Calu3 (cell line): ENCODE measurements around the gene PRKAR1A. TPM values are rescaled to one million over a fixed set of nuclear protein-coding genes. Genes with fewer than 3 reads are reported as not detected.

ENCODE experiments used
- BruUV-seq: library from RNA; stranded (reverse); fragments of 400-500 nt; replicated peaks from 2 replicates; lab custom pipeline; 2021; lab: Mats Ljungman, UMichigan
- CTCF ChIA-PET: fragments of 300-600 bp; sonication (Branson Sonifier 250); formaldehyde crosslinking; loops from one replicate; lab custom pipeline; 2022; ENCODE audit warnings: antibody characterized with exemption; lab: Charles Lee
- DNase-seq: peaks from one replicate; pipeline ENCODE4 v3.0.0; 2022
- H3K27ac Mint-ChIP-seq: one replicate; pipeline ENCODE4 v1.8.0; 2022; ENCODE audit warnings: mixed read lengths; ENCODE audit not compliant: unreplicated experiment
- H3K27me3 Mint-ChIP-seq: one replicate; pipeline ENCODE4 v1.8.0; 2022; ENCODE audit warnings: mixed read lengths; ENCODE audit not compliant: unreplicated experiment
- H3K36me3 Mint-ChIP-seq: one replicate; pipeline ENCODE4 v1.8.0; 2022; ENCODE audit warnings: mild to moderate bottlenecking, moderate library complexity, mixed read lengths; ENCODE audit not compliant: insufficient read depth, unreplicated experiment
- H3K4me1 Mint-ChIP-seq: one replicate; pipeline ENCODE4 v1.8.0; 2022; ENCODE audit warnings: mild to moderate bottlenecking, low read depth, mixed read lengths; ENCODE audit not compliant: unreplicated experiment
- H3K4me3 Mint-ChIP-seq: one replicate; pipeline ENCODE4 v1.8.0; 2022; ENCODE audit warnings: mild to moderate bottlenecking, low read depth, moderate library complexity, mixed read lengths; ENCODE audit not compliant: unreplicated experiment
- H3K9me3 Mint-ChIP-seq: one replicate; pipeline ENCODE4 v1.8.0; 2022; ENCODE audit warnings: low read depth, mixed read lengths; ENCODE audit not compliant: unreplicated experiment
- CTCF ChIP-seq: fragments of 200-600 bp; IDR thresholded peaks from one replicate; pipeline ENCODE4 v1.8.0; 2022; ENCODE audit warnings: antibody characterized with exemption; ENCODE audit not compliant: unreplicated experiment
- intact Hi-C: fragments of 100-400 bp; cut with micrococcal nuclease; formaldehyde crosslinking; loops from one replicate; pipeline ENCODE4 v1.10.0; 2022; ENCODE audit not compliant: unreplicated experiment
- total RNA-seq: library from RNA; stranded (reverse); gene quantifications from 2 replicates; pipeline ENCODE4 v1.2.3, GENCODE V29; 2022

PRKAR1A gene
- total RNA-seq, 1 experiment from 2014 or later: 239 TPM

GRCh38 chr17:68542698-68543463 lies 30.7 kb downstream of the PRKAR1A start:
- H3K9me3 Mint-ChIP-seq: no peaks in the 10 kb centered on the region
- no TSS peak for BruUV-seq
- CTCF ChIA-PET: no interaction called here
- no peak for DNase-seq
- no peak for TF ChIP-seq CTCF
- peak overlapping the region; percentile 3 for H3K27ac Mint-ChIP-seq
- H3K36me3 Mint-ChIP-seq: peaks cover 22% of the 10 kb centered on the region
- H3K4me1 Mint-ChIP-seq: no peaks in the 10 kb centered on the region
- intact Hi-C loops: no loop called here
- no peak overlapping the region for H3K4me3 Mint-ChIP-seq
- H3K27me3 Mint-ChIP-seq: no peaks in the 10 kb centered on the region

- intact Hi-C loops: no loop called here
- no TSS peak for BruUV-seq
- Mint-ChIP-seq H3K36me3 (peaks cover 18% of the 10 kb centered on the region), H3K27ac (no peak overlapping the region), H3K4me1 (no peaks in the 10 kb centered on the region), H3K4me3 (no peak overlapping the region), H3K9me3 (no peaks in the 10 kb centered on the region), H3K27me3 (no peaks in the 10 kb centered on the region)
- no peak for TF ChIP-seq CTCF
- CTCF ChIA-PET: no interaction called here
- DNase-seq: no peak
Measured at GRCh38 chr17:68544111-68544915, 32.1 kb downstream of the PRKAR1A start.

- CTCF ChIA-PET: no interaction called here
- Mint-ChIP-seq H3K4me3 (no peak overlapping the region), H3K4me1 (no peaks in the 10 kb centered on the region), H3K36me3 (no peaks in the 10 kb centered on the region), H3K27me3 (no peaks in the 10 kb centered on the region), H3K27ac (no peak overlapping the region), H3K9me3 (peaks cover 3% of the 10 kb centered on the region)
- intact Hi-C loops: no loop called here
- DNase-seq: no peak
- no peak for TF ChIP-seq CTCF
- BruUV-seq: no TSS peak
Measured at GRCh38 chr17:68556551-68556950, 44.3 kb downstream of the PRKAR1A start.

GRCh38 chr17:68559316-68559715 lies 47.1 kb downstream of the PRKAR1A start:
- Mint-ChIP-seq H3K27ac (no peak overlapping the region), H3K4me3 (no peak overlapping the region)
- no peak for DNase-seq

More at GRCh38 chr17:68559316-68559715, 47.1 kb downstream of the PRKAR1A start:
- no peak for TF ChIP-seq CTCF
- H3K4me1 Mint-ChIP-seq: no peaks in the 10 kb centered on the region
- H3K27me3 Mint-ChIP-seq: no peaks in the 10 kb centered on the region
- no peaks in the 10 kb centered on the region for H3K9me3 Mint-ChIP-seq
- intact Hi-C loops: no loop called here
- no TSS peak for BruUV-seq
- H3K36me3 Mint-ChIP-seq: no peaks in the 10 kb centered on the region
- CTCF ChIA-PET: no interaction called here
